Adrenal gland (tissue), 5 donors: Measurements from ENCODE around the gene RELCH.

ENCODE experiments used
- CTCF ChIP-seq, 6 experiments: fragments of 450-650 bp in 4 of 6; fragments of 200-600 bp in 2 of 6; sonication (generic) in 1 of 6; IDR thresholded peaks; 1 replicate in 5 of 6; 2 replicates in 1 of 6; pipeline versions ENCODE4 v1.5.1 to v1.8.0; 2016 to 2021; ENCODE audit warnings: antibody characterized with exemption in 6 of 6, mild to moderate bottlenecking in 2 of 6, moderate library complexity in 1 of 6
- POLR2A ChIP-seq, 2 donors: fragments of 450-650 bp; IDR thresholded peaks; one replicate each; pipeline ENCODE4 v1.6.1; 2017; ENCODE audit warnings: antibody characterized with exemption in 2 of 2, mild to moderate bottlenecking in 2 of 2, moderate library complexity in 1 of 2
- donor health status: DM: no; HTN: no; CAD: no.

GRCh38 chr18:62205824-62206223 is 18.8 kb downstream of the RELCH start:
- TF ChIP-seq CTCF (IDR thresholded peaks at IDR 0.05), result no peak
- TF ChIP-seq POLR2A (IDR thresholded peaks at IDR 0.05), result no peak
